ENCODE measurements around the gene AQP12A. TPM values are rescaled to one million over a fixed set of nuclear protein-coding genes. Genes with fewer than 3 reads are reported as not detected.

Gene AQP12A
- total and polyA plus RNA-seq, 2 donors (not counting 1 experiment from before 2014, with no cell fraction given), result not detected

DNA sequence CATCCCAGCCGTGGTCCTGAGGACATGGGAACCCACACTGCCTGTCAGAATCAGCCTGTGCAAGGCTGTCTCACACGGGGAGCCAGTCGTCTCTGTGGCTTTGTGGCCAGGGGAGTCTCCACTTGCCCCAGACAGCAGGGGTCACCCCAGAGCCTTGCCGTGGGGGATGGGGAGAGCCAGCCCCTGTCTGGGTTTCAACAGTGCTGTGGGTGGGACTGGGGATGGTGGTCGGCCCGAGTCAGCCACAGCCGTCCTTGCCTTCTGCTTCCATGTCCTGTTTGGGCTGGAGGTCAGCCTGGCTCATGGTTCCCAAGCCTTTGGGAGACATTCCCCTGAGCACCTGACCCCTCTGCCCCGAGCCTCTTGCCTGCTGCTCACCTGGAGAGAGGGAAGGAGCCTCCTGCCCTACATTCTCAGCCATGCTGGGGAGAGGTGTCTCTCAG, 46.8 kb upstream of the AQP12A start:
- 63% methylated on average over 8 of the region's 8 CpGs for WGBS (ENCODE audit: insufficient coverage)
- ChIA-PET POLR2A (no interaction called here), CTCF (no interaction called here)
- H4K20me1 ChIP-seq (ENCODE audit: control insufficient read depth, insufficient read depth, low read length, poor library complexity, severe bottlenecking), result no peaks in the 10 kb centered on the region
- no peak overlapping the region for H3K9ac ChIP-seq (ENCODE audit: low read length)
- DNase-seq, result no peak
- no peak overlapping the region for H2AFZ ChIP-seq (ENCODE audit: insufficient read depth, low read depth, low read length, poor library complexity, severe bottlenecking)
- H3K27me3 ChIP-seq (replicated peaks in 1 of 4; ENCODE audit: control extremely low read depth in 1 of 4, control insufficient read depth in 3 of 4, insufficient read depth in 4 of 4, low read length in 3 of 4), result peaks cover 0 to 28% (median 5%) of the 10 kb centered on the region in 4 experiments
- no peaks in the 10 kb centered on the region for H3K79me2 ChIP-seq (ENCODE audit: control insufficient read depth, insufficient read depth, low read length)
- H3K4me1 ChIP-seq (ENCODE audit: control insufficient read depth in 2 of 2, insufficient read depth in 2 of 2, low read length in 2 of 2), result no peaks in the 10 kb centered on the region
- no peaks in the 10 kb centered on the region for H3K9me3 Mint-ChIP-seq (ENCODE audit: insufficient read depth)
- H3K4me1 Mint-ChIP-seq, result no peaks in the 10 kb centered on the region
- H3K4me3 Mint-ChIP-seq, result no peak overlapping the region
- TF ChIP-seq EZH2 (IDR thresholded peaks at IDR 0.05; ENCODE audit: borderline replicate concordance, insufficient read depth, low read depth, low read length, poor library complexity, severe bottlenecking), result no peak
- TF ChIP-seq CTCF (IDR thresholded peaks at IDR 0.05), result no peak
- intact Hi-C loops (cut with micrococcal nuclease), result no loop called here
- H3K27ac Mint-ChIP-seq, result no peak overlapping the region
- H3K36me3 ChIP-seq (replicated peaks in 1 of 2; ENCODE audit: control extremely low read depth in 1 of 2, control insufficient read depth in 1 of 2, extremely low read depth in 1 of 2, insufficient read depth in 2 of 2, low read length in 1 of 2), result no peaks in the 10 kb centered on the region
- peaks cover 19% of the 10 kb centered on the region for H3K27me3 Mint-ChIP-seq
- H3K4me3 ChIP-seq (ENCODE audit: control extremely low read depth in 1 of 5, extremely low read depth in 1 of 5, insufficient read depth in 1 of 5, low read depth in 2 of 5, low read length in 4 of 5), result no peak overlapping the region
- H3K9me3 ChIP-seq (ENCODE audit: control extremely low read depth in 1 of 3, control insufficient read depth in 2 of 3, insufficient read depth in 1 of 3, low read length in 2 of 3), result peaks cover 0 to 13% (median 0%) of the 10 kb centered on the region in 3 donors
- no peak overlapping the region for H3K4me2 ChIP-seq (replicated peaks; ENCODE audit: low read depth, low read length, poor library complexity, severe bottlenecking)
- no peak overlapping the region for H3K27ac ChIP-seq (ENCODE audit: low read length in 2 of 2)
- ATAC-seq (ENCODE audit: low read depth), result no peak

GRCh38 chr2:240645346-240645745, 46.3 kb upstream of the AQP12A start:
- Histone ChIP-seq H4K20me1 (ENCODE audit: control insufficient read depth, insufficient read depth, low read length, poor library complexity, severe bottlenecking) (no peaks in the 10 kb centered on the region), H2AFZ (ENCODE audit: insufficient read depth, low read depth, low read length, poor library complexity, severe bottlenecking) (no peak overlapping the region), H3K4me1 (ENCODE audit: control insufficient read depth in 2 of 2, insufficient read depth in 2 of 2, low read length in 2 of 2) (no peaks in the 10 kb centered on the region), H3K36me3 (replicated peaks in 1 of 2; ENCODE audit: control extremely low read depth in 1 of 2, control insufficient read depth in 1 of 2, extremely low read depth in 1 of 2, insufficient read depth in 2 of 2, low read length in 1 of 2) (no peaks in the 10 kb centered on the region), H3K27me3 (replicated peaks in 1 of 4; ENCODE audit: control extremely low read depth in 1 of 4, control insufficient read depth in 3 of 4, insufficient read depth in 4 of 4, low read length in 3 of 4) (peaks cover 0 to 29% (median 5%) of the 10 kb centered on the region in 4 experiments), H3K4me2 (replicated peaks; ENCODE audit: low read depth, low read length, poor library complexity, severe bottlenecking) (no peak overlapping the region), H3K9me3 (ENCODE audit: control extremely low read depth in 1 of 3, control insufficient read depth in 2 of 3, insufficient read depth in 1 of 3, low read length in 2 of 3) (peaks cover 0 to 13% (median 0%) of the 10 kb centered on the region in 3 donors), H3K79me2 (ENCODE audit: control insufficient read depth, insufficient read depth, low read length) (no peaks in the 10 kb centered on the region), H3K9ac (ENCODE audit: low read length) (no peak overlapping the region), H3K4me3 (ENCODE audit: control extremely low read depth in 1 of 5, extremely low read depth in 1 of 5, insufficient read depth in 1 of 5, low read depth in 2 of 5, low read length in 4 of 5) (no peak overlapping the region), H3K27ac (ENCODE audit: low read length in 2 of 2) (no peak overlapping the region)
- 90% methylated on average over 10 of the region's 10 CpGs for WGBS (ENCODE audit: insufficient coverage)
- no peak overlapping the region for H3K4me3 Mint-ChIP-seq
- TF ChIP-seq EZH2 (IDR thresholded peaks at IDR 0.05; ENCODE audit: borderline replicate concordance, insufficient read depth, low read depth, low read length, poor library complexity, severe bottlenecking) (no peak), CTCF (IDR thresholded peaks at IDR 0.05) (no peak)
- intact Hi-C loops (cut with micrococcal nuclease), result no loop called here
- H3K9me3 Mint-ChIP-seq (ENCODE audit: insufficient read depth), result no peaks in the 10 kb centered on the region
- H3K4me1 Mint-ChIP-seq, result no peaks in the 10 kb centered on the region
- ATAC-seq (ENCODE audit: low read depth), result no peak
- POLR2A ChIA-PET, result no interaction called here
- DNase-seq, result no peak
- CTCF ChIA-PET, result no interaction called here
- peaks cover 22% of the 10 kb centered on the region for H3K27me3 Mint-ChIP-seq
- no peak overlapping the region for H3K27ac Mint-ChIP-seq
